Adipose tissue (tissue), 3 donors: ENCODE measurements around the gene ARID5B. TPM values are rescaled to one million over a fixed set of nuclear protein-coding genes. Genes with fewer than 3 reads are reported as not detected.
"Not testable (repeated sequence)": the region's sequence is repeated elsewhere in the genome, so short reads cannot be mapped to it uniquely, and the experiment has no call there.

Source experiments
- H3K27ac ChIP-seq: one replicate; pipeline ENCODE4 v1.5.1; 2013; ENCODE audit warnings: low read depth, low read length
- WGBS, 3 donors: extraction: QIAGEN DNeasy Blood & Tissue Kit; methylation state at CpG; one replicate each; pipeline ENCODE4 v1.1.7; 2013; 5-methylcytosine and 5-hydroxymethylcytosine counted together
- polyA plus RNA-seq, 3 donors: library from polyadenylated mRNA; stranded (reverse); fragments of 200-250 nt; gene quantifications; one replicate each; pipeline ENCODE4 v1.2.3, GENCODE V29; 2013
- donor health status: healthy with polysubstance abuse.
- donor health status: Bipolar disorder and iron deficiency.
- donor health status: healthy.

Gene ARID5B
- polyA plus RNA-seq, result 10 to 100 TPM in 2 of 3 donors, 1 to 10 TPM in 1; 3.3 to 59.6 (median 36.6) TPM

GRCh38 chr10:61900829-61901792 is at the start of gene ARID5B:
ARID5B (plus strand) TSS chr10:61901699; CDS start chr10:61901710, 11 bp downstream.
- H3K27ac ChIP-seq, result no peak within 1 kb of the TSS
- 0 to 1% (median 1%) methylated on average over 34 of the region's 34 CpGs for WGBS, 3 donors

- no peak overlapping the region for H3K27ac ChIP-seq
- WGBS, 3 donors, result 69 to 86% (median 76%) methylated on average over 2 of the region's 2 CpGs
Measured at GRCh38 chr10:61852261-61852660, 49.2 kb upstream of the ARID5B start.

GRCh38 chr10:61855771-61856170 is 45.7 kb upstream of the ARID5B start:
- no peak overlapping the region for H3K27ac ChIP-seq
- WGBS, 3 donors, result 84 to 86% (median 85%) methylated on average over 3 of the region's 3 CpGs

- H3K27ac ChIP-seq, result no peak overlapping the region
- WGBS, 3 donors, result 96% methylated on average over 2 of the region's 2 CpGs
Measured at GRCh38 chr10:61857746-61858145, 43.8 kb upstream of the ARID5B start.

- WGBS, 3 donors, result 83 to 95% (median 91%) methylated on average over 1 of the region's 1 CpG
Measured at GRCh38 chr10:61859786-61860185, 41.7 kb upstream of the ARID5B start.

GRCh38 chr10:61860964-61861758 is 40.3 kb upstream of the ARID5B start:
- WGBS, 3 donors, result 83 to 89% (median 88%) methylated on average over 8 of the region's 8 CpGs
- H3K27ac ChIP-seq, result no peak overlapping the region

More at GRCh38 chr10:61859786-61860185, 41.7 kb upstream of the ARID5B start:
- H3K27ac ChIP-seq, result no peak overlapping the region

GRCh38 chr10:61863981-61864380 is 37.5 kb upstream of the ARID5B start:
- 79 to 84% (median 84%) methylated on average over 10 of the region's 10 CpGs for WGBS, 3 donors
- no peak overlapping the region for H3K27ac ChIP-seq

- WGBS, 3 donors, result 91 to 96% (median 94%) methylated on average over 3 of the region's 3 CpGs
Measured at GRCh38 chr10:61866700-61867368, 34.7 kb upstream of the ARID5B start.

GRCh38 chr10:61867374-61867773 is 34.1 kb upstream of the ARID5B start:
- 19 to 51% (median 35%) methylated on average over 12 to 22 of the region's 22 CpGs for whole genome bisulfite sequencing, 3 donors
- not testable (repeated sequence) for H3K27ac ChIP-seq

More at GRCh38 chr10:61866700-61867368, 34.7 kb upstream of the ARID5B start:
- no peak overlapping the region for H3K27ac ChIP-seq

GRCh38 chr10:61867817-61868216 is 33.7 kb upstream of the ARID5B start:
- not testable (repeated sequence) for H3K27ac ChIP-seq
- 26 to 74% (median 31%) methylated on average over 7 to 25 of the region's 25 CpGs for WGBS, 3 donors

- H3K27ac ChIP-seq, result no peak overlapping the region
- 89 to 96% (median 91%) methylated on average over 8 of the region's 8 CpGs for WGBS, 3 donors
Measured at GRCh38 chr10:61869041-61869675, 32.3 kb upstream of the ARID5B start.

- H3K27ac ChIP-seq, result no peak overlapping the region
- WGBS, 3 donors, result 20 to 25% (median 24%) methylated on average over 6 of the region's 6 CpGs
Measured at GRCh38 chr10:61869774-61870525, 31.5 kb upstream of the ARID5B start.

GRCh38 chr10:61870526-61870895 is 31.0 kb upstream of the ARID5B start:
- 50 to 75% (median 66%) methylated on average over 3 of the region's 3 CpGs for WGBS, 3 donors
- H3K27ac ChIP-seq, result no peak overlapping the region

- no peak overlapping the region for H3K27ac ChIP-seq
- WGBS, 3 donors, result 90 to 93% (median 93%) methylated on average over 6 of the region's 6 CpGs
Measured at GRCh38 chr10:61871487-61871886, 30.0 kb upstream of the ARID5B start.

- H3K27ac ChIP-seq, result no peak overlapping the region
- 59 to 75% (median 74%) methylated on average over 11 of the region's 11 CpGs for WGBS, 3 donors
Measured at GRCh38 chr10:61877887-61878739, 23.4 kb upstream of the ARID5B start.

GRCh38 chr10:61878740-61879068 is 22.8 kb upstream of the ARID5B start:
- H3K27ac ChIP-seq, result no peak overlapping the region
